GM12865 (cell line): Measurements from ENCODE around the gene S1PR3.

Experiments
- DNase-seq: peaks from one replicate; pipeline ENCODE4 v3.0.0; 2010; ENCODE audit warnings: low read depth
- H3K4me3 ChIP-seq: 2 replicates; pipeline ENCODE4 v1.5.1; 2011; ENCODE audit warnings: mild to moderate bottlenecking, low read depth, low read length, control low read depth
- CTCF ChIP-seq: IDR thresholded peaks from 2 replicates; pipeline ENCODE4 v1.5.1; 2011; ENCODE audit warnings: low read length, control low read depth, low read depth, inconsistent platforms; ENCODE audit not compliant: insufficient read depth; ENCODE audit errors: missing control alignments

Gene S1PR3

GRCh38 chr9:89012294-89013042, 21.2 kb downstream of the S1PR3 start:
- H3K4me3 ChIP-seq, result no peak overlapping the region
- no peak for TF ChIP-seq CTCF
- no peak for DNase-seq

- no peak for TF ChIP-seq CTCF
- no peak for DNase-seq
- no peak overlapping the region for H3K4me3 ChIP-seq
Observed at GRCh38 chr9:89013660-89014059, 22.4 kb downstream of the S1PR3 start.

GRCh38 chr9:89014153-89014552, 22.9 kb downstream of the S1PR3 start:
- DNase-seq, result no peak
- no peak for TF ChIP-seq CTCF
- no peak overlapping the region for H3K4me3 ChIP-seq

- no peak for DNase-seq
- TF ChIP-seq CTCF, result no peak
- H3K4me3 ChIP-seq, result no peak overlapping the region
Observed at GRCh38 chr9:89015336-89015735, 24.1 kb downstream of the S1PR3 start.

- TF ChIP-seq CTCF, result no peak
- DNase-seq, result no peak
- H3K4me3 ChIP-seq, result no peak overlapping the region
Observed at GRCh38 chr9:89020754-89021153, 29.5 kb downstream of the S1PR3 start.

- no peak for TF ChIP-seq CTCF
- no peak overlapping the region for H3K4me3 ChIP-seq
- no peak for DNase-seq
Observed at GRCh38 chr9:89021154-89021803, 30.0 kb downstream of the S1PR3 start.
